Activated T-cell treated with anti-CD3 and anti-CD28 coated beads, Interleukin-2, amount 50 U/mL, for 72 hours (primary cell): ENCODE measurements around the gene ZNF263. TPM values are rescaled to one million over a fixed set of nuclear protein-coding genes. Genes with fewer than 3 reads are reported as not detected.

ENCODE experiments used
- ATAC-seq, 2 donors: fragments of 150-1000 bp; cut with Tn5 transposase; replicated peaks in 1 of 2; 2 replicates each; pipeline ENCODE4 v1.10.0; 2021; ENCODE audit warnings: moderate library complexity in 2 of 2, mild to moderate bottlenecking in 1 of 2
- DNase-seq, 2 donors: peaks; one replicate each; pipeline ENCODE4 v3.0.0; 2021 to 2022; ENCODE audit warnings: mixed read lengths in 1 of 2
- H3K27ac Mint-ChIP-seq: one replicate; pipeline ENCODE4 v1.8.0; 2022; ENCODE audit warnings: mild to moderate bottlenecking, moderate library complexity, mixed read lengths
- H3K27me3 Mint-ChIP-seq: one replicate; pipeline ENCODE4 v1.8.0; 2022; ENCODE audit warnings: low read depth, mixed read lengths
- H3K36me3 Mint-ChIP-seq, 2 donors: one replicate each; pipeline ENCODE4 v1.8.0; 2022; ENCODE audit warnings: mixed read lengths in 2 of 2, mild to moderate bottlenecking in 1 of 2; ENCODE audit not compliant: insufficient read depth in 2 of 2
- H3K4me1 Mint-ChIP-seq: one replicate; pipeline ENCODE4 v1.8.0; 2022; ENCODE audit warnings: low read depth, mixed read lengths
- H3K4me3 Mint-ChIP-seq, 2 donors: one replicate each; pipeline ENCODE4 v1.8.0; 2022; ENCODE audit warnings: mild to moderate bottlenecking in 2 of 2, mixed read lengths in 2 of 2, moderate library complexity in 2 of 2
- H3K9me3 Mint-ChIP-seq, 2 donors: one replicate each; pipeline ENCODE4 v1.8.0; 2022; ENCODE audit warnings: mixed read lengths in 2 of 2
- total RNA-seq, 2 donors: library from RNA; stranded (reverse); gene quantifications; one replicate each; pipeline ENCODE4 v1.2.3, GENCODE V29; 2022

ZNF263 gene
- total RNA-seq, 2 donors from 2014 or later, result 26.0 to 30.7 TPM

DNA sequence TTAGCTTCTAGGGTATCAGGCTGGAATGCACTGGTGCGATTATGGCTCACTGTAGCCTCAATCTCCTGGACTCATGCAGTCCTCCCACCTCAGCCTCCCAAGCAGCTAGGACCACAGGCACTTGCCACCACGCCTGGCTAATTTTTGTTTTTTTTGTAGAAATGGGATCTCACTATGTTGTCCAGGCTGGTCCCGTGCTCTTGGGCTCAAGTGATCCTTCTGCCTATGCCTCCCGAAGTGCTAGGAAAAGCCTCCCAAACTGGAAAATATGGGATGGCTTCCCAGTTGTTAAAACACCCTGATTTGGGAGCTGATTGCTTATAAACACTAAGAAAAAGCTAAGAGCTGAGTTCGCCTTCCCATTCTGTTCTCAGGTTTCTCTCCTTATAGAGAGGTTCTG lies 6.6 kb upstream of the ZNF263 start:
- H3K27me3 Mint-ChIP-seq, result peaks cover 19% of the 10 kb centered on the region
- ATAC-seq (no peak), DNase-seq (no peak)
- no peak overlapping the region for H3K4me3 Mint-ChIP-seq
- no peaks in the 10 kb centered on the region for H3K4me1 Mint-ChIP-seq
- H3K9me3 Mint-ChIP-seq, result peaks cover 2 to 4% of the 10 kb centered on the region in 2 donors
- H3K36me3 Mint-ChIP-seq, result peaks cover 0 to 2% of the 10 kb centered on the region in 2 donors
- H3K27ac Mint-ChIP-seq, result no peak overlapping the region

DNA sequence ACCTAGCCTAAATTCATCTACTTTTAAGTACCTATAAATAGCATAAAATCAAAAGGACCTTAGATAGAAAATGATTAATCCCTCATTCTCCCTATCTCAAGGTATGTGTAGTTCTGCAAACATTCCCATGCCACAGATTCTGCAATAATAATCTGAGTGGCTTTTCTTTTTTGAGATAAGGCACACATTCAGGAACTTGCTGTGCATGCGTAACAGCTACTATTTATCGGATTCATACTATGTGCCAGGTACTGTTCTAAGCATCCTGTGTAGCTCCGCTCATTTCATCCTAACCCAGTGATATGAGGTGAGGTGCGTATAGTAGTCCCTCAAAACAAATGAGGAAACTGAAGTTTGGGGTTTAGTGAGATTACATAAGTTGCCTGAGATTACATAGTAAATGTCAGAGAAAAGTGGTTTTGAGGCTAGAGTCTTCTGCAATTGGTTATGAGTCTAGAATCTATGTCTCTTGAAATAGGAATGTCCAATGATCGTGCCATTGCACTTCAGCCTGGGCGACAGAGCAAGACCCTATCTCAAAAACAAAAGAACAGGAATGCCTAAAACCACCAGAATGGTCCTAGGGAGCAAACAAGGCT lies 2.0 kb upstream of the ZNF263 start:
- Mint-ChIP-seq H3K9me3 (peaks cover 0 to 5% of the 10 kb centered on the region in 2 donors), H3K27me3 (peaks cover 16% of the 10 kb centered on the region), H3K36me3 (peaks cover 13 to 17% of the 10 kb centered on the region in 2 donors), H3K27ac (no peak overlapping the region), H3K4me1 (peaks cover 34% of the 10 kb centered on the region), H3K4me3 (peak overlapping the region; percentile 98 to 99)
- no peak for DNase-seq
- ATAC-seq, result no peak

DNA sequence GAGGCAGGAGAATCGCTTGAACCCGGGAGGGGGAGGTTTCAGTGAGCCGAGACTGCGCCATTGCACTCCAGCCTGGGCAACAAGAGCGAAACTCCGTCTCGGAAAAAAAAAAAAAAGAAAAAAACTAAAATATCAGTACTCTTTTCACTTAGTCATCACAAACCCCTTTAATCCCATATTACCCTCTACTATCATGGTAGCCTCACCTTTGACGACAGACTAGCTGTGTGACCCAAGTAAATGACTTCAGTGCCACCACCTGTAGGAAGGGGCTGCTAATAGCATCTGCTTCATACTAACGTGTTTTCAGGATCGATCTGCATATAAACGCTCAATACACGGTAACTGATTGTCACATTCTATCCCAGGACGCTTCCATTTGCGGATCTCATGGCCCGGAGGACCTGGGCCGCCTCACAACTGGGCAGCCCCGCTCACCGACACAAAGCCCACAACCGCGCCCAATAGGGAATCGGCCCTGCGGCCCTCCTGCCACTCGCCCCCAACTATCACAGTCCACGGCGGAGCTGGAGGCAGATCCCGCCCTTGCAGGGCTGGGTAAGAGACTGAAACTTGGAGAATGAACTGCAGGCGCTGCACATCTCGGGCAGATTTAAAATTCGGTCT lies 1.1 kb upstream of the ZNF263 start:
- peak overlapping the region; percentile 49 for H3K27ac Mint-ChIP-seq
- ATAC-seq (peak; percentile 27 to 34), DNase-seq (no peak)
- H3K27me3 Mint-ChIP-seq, result peaks cover 7% of the 10 kb centered on the region
- H3K4me3 Mint-ChIP-seq, result peak overlapping the region; percentile 98 to 99
- H3K36me3 Mint-ChIP-seq, result peaks cover 19 to 26% of the 10 kb centered on the region in 2 donors
- H3K4me1 Mint-ChIP-seq, result peaks cover 38% of the 10 kb centered on the region
- peaks cover 0 to 5% of the 10 kb centered on the region in 2 donors for H3K9me3 Mint-ChIP-seq

DNA sequence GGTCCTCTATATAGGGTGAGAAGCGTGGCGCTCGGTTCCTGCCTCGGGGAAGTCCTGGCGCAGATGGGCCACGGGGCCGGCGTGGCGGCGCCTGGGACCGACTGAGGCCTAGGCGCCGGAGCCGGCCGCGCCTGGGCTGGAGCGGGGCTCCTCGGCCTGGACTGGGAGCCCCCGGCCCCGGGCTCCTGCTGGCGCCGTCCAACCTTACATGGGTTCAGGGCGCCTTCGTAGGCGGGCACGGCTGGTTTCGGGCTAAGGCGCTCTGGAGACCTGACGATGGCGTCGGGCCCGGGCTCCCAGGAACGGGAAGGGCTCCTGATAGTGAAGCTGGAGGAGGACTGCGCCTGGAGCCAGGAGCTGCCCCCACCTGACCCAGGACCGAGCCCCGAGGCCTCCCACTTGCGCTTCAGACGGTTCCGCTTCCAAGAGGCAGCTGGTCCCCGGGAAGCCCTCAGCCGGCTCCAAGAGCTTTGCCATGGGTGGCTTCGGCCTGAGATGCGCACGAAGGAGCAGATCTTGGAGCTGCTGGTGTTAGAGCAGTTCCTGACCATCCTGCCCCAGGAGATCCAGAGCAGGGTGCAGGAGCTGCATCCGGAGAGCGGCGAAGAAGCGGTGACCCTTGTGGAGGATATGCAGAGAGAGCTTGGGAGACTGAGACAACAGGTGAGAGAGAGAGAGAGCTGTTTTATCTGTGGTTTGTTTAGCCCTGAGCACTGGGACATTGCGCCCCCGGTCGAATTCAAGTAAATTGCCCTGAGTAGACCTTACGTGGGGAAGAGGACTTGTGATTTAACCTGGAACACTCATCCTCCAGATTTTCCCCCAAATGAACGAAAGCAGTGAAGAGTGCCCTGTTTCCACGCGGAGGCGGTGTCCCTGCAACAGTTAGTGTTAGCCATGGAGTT lies 504 bp downstream of the ZNF263 start:
- Mint-ChIP-seq H3K27ac (peak overlapping the region; percentile 96), H3K27me3 (no peaks in the 10 kb centered on the region), H3K4me3 (peak overlapping the region; percentile 98 to 99), H3K9me3 (peaks cover 0 to 9% of the 10 kb centered on the region in 2 donors), H3K36me3 (peaks cover 24 to 42% of the 10 kb centered on the region in 2 donors), H3K4me1 (peaks cover 38% of the 10 kb centered on the region)
- ATAC-seq (no peak), DNase-seq (no peak)

DNA sequence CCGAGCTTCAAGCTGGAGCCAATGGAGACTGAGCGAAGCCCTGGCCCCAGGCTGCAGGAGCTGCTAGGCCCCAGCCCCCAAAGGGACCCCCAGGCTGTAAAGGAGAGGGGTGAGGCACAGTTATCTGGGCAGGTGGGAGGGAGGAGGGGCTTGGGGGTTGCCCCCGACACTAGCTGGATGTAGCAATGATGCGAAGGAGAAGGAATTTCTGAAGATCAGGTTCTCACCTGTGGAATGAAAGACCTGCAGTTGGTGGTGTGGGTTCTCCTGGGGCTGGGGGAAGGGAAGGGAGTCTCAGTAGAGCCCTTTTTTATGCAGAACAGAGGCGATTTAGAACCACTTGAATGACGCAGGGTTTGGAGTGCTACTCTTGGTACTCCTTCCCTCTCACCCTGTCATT lies 1.8 kb downstream of the ZNF263 start:
- H3K4me3 Mint-ChIP-seq, result peak overlapping the region; percentile 98 to 99
- ATAC-seq (no peak), DNase-seq (no peak)
- H3K36me3 Mint-ChIP-seq, result peaks cover 32 to 53% of the 10 kb centered on the region in 2 donors
- peaks cover 38% of the 10 kb centered on the region for H3K4me1 Mint-ChIP-seq
- no peaks in the 10 kb centered on the region for H3K27me3 Mint-ChIP-seq
- peaks cover 0 to 12% of the 10 kb centered on the region in 2 donors for H3K9me3 Mint-ChIP-seq
- no peak overlapping the region for H3K27ac Mint-ChIP-seq

DNA sequence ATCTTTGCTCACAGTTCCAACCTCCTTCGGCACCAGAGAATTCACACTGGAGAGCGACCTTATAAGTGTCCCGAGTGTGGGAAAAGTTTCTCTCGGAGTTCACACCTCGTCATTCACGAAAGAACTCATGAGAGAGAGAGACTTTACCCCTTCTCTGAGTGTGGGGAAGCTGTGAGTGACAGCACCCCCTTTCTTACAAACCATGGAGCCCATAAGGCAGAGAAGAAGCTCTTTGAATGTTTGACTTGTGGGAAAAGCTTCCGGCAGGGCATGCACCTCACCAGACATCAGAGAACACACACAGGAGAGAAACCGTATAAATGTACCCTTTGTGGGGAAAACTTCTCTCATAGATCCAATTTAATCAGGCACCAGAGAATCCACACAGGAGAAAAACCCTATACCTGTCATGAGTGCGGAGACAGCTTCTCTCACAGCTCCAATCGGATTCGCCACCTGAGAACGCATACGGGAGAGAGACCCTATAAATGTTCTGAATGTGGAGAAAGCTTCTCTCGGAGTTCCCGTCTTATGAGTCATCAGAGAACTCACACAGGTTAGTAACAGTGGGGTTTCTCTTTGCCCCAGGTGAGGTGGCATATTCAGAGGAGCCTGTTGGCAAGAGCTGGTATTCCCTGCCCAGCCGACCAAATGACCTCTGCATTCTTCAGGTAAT lies 6.8 kb downstream of the ZNF263 start:
- Mint-ChIP-seq H3K27me3 (no peaks in the 10 kb centered on the region), H3K4me3 (no peak overlapping the region), H3K4me1 (peaks cover 19% of the 10 kb centered on the region), H3K36me3 (peaks cover 64 to 79% of the 10 kb centered on the region in 2 donors), H3K27ac (no peak overlapping the region), H3K9me3 (peaks cover 14 to 35% of the 10 kb centered on the region in 2 donors)
- ATAC-seq (no peak), DNase-seq (no peak)

DNA sequence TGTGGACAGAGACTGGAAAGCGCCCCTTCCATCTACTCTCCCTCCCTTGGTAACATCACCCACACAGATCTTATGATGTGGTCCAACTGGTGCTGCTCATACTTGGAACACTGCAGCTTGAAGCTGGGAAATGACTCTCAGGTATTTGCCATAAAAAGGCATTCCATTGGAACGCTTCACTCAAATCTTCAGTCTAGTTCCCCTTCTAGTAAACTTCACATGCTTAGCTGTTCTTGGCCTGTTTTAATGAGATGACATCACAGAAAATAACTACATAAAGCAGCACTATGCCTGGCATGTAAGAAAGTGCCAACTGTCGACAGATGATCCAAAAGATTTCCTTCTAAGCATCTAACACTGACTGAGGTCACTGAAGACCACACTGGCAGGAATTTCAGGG lies 9.3 kb downstream of the ZNF263 start:
- H3K27me3 Mint-ChIP-seq, result no peaks in the 10 kb centered on the region
- H3K9me3 Mint-ChIP-seq, result peaks cover 17 to 35% of the 10 kb centered on the region in 2 donors
- no peak overlapping the region for H3K27ac Mint-ChIP-seq
- no peak overlapping the region for H3K4me3 Mint-ChIP-seq
- peaks cover 4% of the 10 kb centered on the region for H3K4me1 Mint-ChIP-seq
- H3K36me3 Mint-ChIP-seq, result peaks cover 55 to 72% of the 10 kb centered on the region in 2 donors
- DNase-seq (no peak), ATAC-seq (no peak)

DNA sequence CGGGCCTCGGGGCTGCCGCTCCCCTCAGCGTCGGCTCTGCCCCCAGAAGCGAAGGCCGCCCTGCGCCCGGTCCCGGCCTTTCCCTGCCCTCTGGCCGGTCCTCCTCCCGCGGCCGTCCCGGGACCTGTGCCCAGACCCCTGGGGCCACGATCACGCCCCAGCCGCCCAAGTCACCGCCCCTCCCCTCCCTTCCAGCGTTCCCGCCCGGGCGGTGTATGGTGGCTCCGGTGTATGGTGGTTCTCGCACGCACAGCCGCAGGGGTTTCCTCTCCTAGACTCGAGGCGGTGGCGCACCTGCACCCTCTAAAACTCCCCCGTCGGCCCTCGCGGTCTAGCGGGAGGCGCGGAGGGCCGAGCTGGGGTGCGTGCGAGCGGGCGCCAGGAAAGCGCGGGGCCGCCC lies 11.9 kb downstream of the ZNF263 start:
- ATAC-seq (peak in 1 of 2 donors; percentile 7), DNase-seq (no peak)
- Mint-ChIP-seq H3K4me1 (peaks cover 4% of the 10 kb centered on the region), H3K27ac (no peak overlapping the region), H3K9me3 (peaks cover 21 to 37% of the 10 kb centered on the region in 2 donors), H3K27me3 (no peaks in the 10 kb centered on the region), H3K4me3 (no peak overlapping the region), H3K36me3 (peaks cover 52 to 62% of the 10 kb centered on the region in 2 donors)

DNA sequence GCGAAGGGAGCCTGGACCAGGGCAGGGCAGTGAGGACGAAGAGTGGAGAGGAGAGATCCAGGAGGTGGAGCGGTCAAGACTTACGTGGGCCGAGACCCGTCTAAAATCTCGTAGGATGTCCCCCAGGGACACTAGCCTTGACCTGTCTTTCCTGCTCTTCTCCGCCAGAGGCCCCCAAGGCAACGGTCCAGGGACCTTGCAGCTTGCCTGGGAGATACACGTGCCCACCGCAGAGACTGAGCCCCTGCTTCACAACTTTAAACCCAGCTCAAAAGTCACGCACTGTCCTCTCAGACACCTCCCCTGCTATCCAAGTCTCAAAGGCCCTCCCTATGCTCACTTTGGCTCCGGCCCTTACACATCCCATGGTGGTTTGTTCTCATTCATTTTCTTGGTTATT lies 12.5 kb downstream of the ZNF263 start:
- ATAC-seq, result no peak

DNA sequence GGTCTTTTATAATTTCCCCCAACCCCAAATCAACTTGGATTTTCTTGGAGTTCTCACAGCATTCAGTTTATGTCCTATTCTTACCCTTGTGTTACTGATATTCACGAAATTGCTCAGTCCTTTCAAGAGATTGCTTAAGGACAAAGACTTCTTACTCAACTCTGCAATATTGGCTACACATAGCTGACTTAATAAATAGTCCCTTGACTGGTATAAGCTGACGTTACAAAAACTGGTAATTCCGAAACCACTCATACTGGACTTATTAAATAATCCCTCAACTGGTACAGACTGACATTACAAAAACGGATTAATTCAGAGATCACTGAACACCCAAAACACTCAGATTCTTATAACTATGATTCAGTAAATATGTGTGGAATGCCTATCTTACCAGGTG lies 21.1 kb downstream of the ZNF263 start:
- Mint-ChIP-seq H3K4me1 (peaks cover 21% of the 10 kb centered on the region), H3K9me3 (peaks cover 17 to 32% of the 10 kb centered on the region in 2 donors), H3K27me3 (no peaks in the 10 kb centered on the region), H3K4me3 (peak overlapping the region; percentile 82 to 91), H3K36me3 (peaks cover 39 to 69% of the 10 kb centered on the region in 2 donors), H3K27ac (peak overlapping the region; percentile 66)
- no peak for DNase-seq
- ATAC-seq, result no peak

More for the DNA sequence above, 12.5 kb downstream of the ZNF263 start:
- DNase-seq, result no peak
- Mint-ChIP-seq H3K27me3 (no peaks in the 10 kb centered on the region), H3K9me3 (peaks cover 23 to 37% of the 10 kb centered on the region in 2 donors), H3K27ac (no peak overlapping the region), H3K4me1 (peaks cover 4% of the 10 kb centered on the region), H3K4me3 (no peak overlapping the region), H3K36me3 (peaks cover 50 to 62% of the 10 kb centered on the region in 2 donors)

DNA sequence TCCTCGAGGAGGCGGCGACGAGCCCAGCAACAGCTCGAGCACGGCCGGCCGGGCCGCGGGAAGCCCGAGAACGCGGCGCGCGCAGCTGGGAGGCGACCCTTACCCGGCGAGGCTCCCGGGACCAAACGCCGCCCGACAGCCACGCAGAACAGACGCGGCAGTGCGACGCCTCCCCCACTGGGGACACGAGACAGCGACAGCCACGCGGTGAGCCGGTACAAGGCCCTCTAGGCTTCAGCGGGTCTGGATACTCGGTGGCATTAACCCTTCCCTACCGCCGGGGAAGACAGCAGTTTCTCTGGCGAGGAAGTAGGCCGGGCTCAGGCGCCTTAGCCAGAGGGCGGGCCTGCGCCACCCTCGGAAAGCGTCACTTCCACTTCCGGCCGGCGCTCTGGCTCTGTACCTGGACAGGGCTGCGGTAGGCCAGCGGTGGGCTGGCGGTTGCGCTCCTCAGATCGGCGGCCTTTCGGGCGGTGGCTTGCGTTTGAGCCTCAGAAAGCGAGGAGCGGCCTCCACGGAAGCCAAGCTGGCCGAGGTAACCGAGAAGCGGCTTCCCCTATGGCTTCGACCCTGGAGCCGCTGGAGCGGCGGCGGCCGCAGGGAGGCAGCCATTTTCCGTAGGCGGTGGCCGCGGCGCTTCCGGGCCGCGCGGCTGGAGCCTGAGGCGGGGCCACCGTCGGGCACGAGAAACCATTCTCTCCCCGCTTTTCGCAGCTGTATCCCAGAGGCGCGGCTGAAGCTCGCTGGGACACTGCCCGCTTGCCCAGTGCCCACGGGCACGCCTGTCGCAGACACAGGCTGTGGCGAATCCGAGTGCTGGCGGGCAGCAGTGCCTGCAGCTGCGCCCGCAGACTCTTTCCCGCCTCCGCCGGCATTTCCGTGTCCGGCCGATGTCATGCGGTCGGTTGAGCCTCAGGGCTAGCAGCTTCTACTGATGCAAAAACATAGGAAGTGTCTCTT lies 22.1 kb downstream of the ZNF263 start, which contains the start of the genes TIGD7 and ZNF75A:
TSS of gene TIGD7 (minus strand) at position 322 of the 960 bp plus-strand sequence. CDS start 4,816 bp downstream, outside the sequence.
TSS of gene ZNF75A (plus strand) at position 389 of the 960 bp plus-strand sequence. CDS start 2,932 bp downstream, outside the sequence.
- Mint-ChIP-seq H3K9me3 (peaks cover 16 to 27% of the 10 kb centered on the region in 2 donors), H3K27ac (peak within 1 kb of the TSS; percentile 66), H3K36me3 (peaks cover 32 to 68% of the 10 kb centered on the region in 2 donors), H3K4me3 (peak within 1 kb of the TSS; percentile 82 to 91), H3K4me1 (peaks cover 21% of the 10 kb centered on the region), H3K27me3 (no peaks in the 10 kb centered on the region)
- ATAC-seq, result peak; percentile 99
- DNase-seq, result peak; percentile 89 to 90
